ENCODE results near the gene CBY1. TPM values are rescaled to one million over a fixed set of nuclear protein-coding genes. Genes with fewer than 3 reads are reported as not detected.

Gene CBY1
- total and polyA plus RNA-seq, 2 donors (not counting 3 experiments of a cell fraction or from before 2014, with no cell fraction given), result 37.0 to 41.8 TPM

DNA sequence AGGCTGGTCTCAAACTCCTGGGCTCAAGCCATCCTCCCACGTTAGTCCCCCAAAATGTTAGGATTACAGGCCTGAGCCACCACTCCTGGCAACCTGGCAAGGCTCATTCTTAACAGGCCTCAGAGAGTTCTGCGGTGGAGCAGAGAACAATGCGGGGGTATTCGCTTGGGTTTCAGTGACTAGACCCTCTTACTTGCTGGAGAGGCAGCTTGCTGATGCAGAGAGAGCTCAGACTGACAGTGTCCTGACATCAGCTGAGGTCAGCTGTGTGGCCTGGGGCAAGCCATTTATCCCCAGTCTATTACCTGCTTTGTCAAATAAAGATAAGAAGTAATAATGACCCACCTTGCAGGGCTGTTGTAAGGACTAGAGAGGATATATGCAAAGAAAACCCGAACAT, 46.2 kb upstream of the CBY1 start:
- ChIA-PET POLR2A (no interaction called here), CTCF (no interaction called here)
- no peak overlapping the region for H3K9ac ChIP-seq (replicated peaks; ENCODE audit: extremely low read depth, insufficient read depth, low read length)
- no TSS peak for BruUV-seq (replicated peaks)
- no peak overlapping the region for H3K4me2 ChIP-seq (ENCODE audit: insufficient read depth, low read length)
- no peak overlapping the region for H2AFZ ChIP-seq (ENCODE audit: low read depth, low read length)
- no peak for DNase-seq (ENCODE audit: low read depth, low spot score)
- H3K36me3 ChIP-seq (ENCODE audit: control insufficient read depth in 2 of 2, extremely low read depth in 1 of 2, insufficient read depth in 2 of 2, low read length in 2 of 2), result no peaks in the 10 kb centered on the region
- no peak for FAIRE-seq
- H3K79me2 ChIP-seq (ENCODE audit: control insufficient read depth, insufficient read depth, low read length), result no peaks in the 10 kb centered on the region
- dilution Hi-C loops (cut with MboI; ENCODE audit: extremely low pct_ligation_motif_present, low sequenced_read_pairs), result no loop called here
- peaks cover 3% of the 10 kb centered on the region for H3K4me1 ChIP-seq (ENCODE audit: control insufficient read depth, extremely low read depth, insufficient read depth, low read length)
- TF ChIP-seq JUN (IDR thresholded peaks at IDR 0.05; ENCODE audit: borderline replicate concordance, insufficient read depth, insufficient read length, low read depth) (no peak), FOS (IDR thresholded peaks at IDR 0.05; ENCODE audit: borderline replicate concordance, insufficient read depth, low read length) (no peak), MYC (IDR thresholded peaks at IDR 0.05; ENCODE audit: low read depth, low read length) (no peak), EZH2 (IDR thresholded peaks at IDR 0.05; ENCODE audit: borderline replicate concordance, low read depth, low read length, severe bottlenecking) (no peak), POLR2AphosphoS5 (IDR thresholded peaks at IDR 0.05; ENCODE audit: insufficient read depth, low read depth, low read length) (no peak), POLR2A (IDR thresholded peaks at IDR 0.05; ENCODE audit: low read depth, low read length) (no peak), GATA2 (IDR thresholded peaks at IDR 0.05; ENCODE audit: insufficient read depth, insufficient read length, low read depth, low read length) (no peak)
- TF ChIP-seq, protein P1, sequence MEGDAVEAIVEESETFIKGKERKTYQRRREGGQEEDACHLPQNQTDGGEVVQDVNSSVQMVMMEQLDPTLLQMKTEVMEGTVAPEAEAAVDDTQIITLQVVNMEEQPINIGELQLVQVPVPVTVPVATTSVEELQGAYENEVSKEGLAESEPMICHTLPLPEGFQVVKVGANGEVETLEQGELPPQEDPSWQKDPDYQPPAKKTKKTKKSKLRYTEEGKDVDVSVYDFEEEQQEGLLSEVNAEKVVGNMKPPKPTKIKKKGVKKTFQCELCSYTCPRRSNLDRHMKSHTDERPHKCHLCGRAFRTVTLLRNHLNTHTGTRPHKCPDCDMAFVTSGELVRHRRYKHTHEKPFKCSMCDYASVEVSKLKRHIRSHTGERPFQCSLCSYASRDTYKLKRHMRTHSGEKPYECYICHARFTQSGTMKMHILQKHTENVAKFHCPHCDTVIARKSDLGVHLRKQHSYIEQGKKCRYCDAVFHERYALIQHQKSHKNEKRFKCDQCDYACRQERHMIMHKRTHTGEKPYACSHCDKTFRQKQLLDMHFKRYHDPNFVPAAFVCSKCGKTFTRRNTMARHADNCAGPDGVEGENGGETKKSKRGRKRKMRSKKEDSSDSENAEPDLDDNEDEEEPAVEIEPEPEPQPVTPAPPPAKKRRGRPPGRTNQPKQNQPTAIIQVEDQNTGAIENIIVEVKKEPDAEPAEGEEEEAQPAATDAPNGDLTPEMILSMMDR (IDR thresholded peaks at IDR 0.05; ENCODE audit: extremely low read depth in 1 of 2, insufficient read depth in 1 of 2, low read depth in 1 of 2, low read length in 2 of 2), result no peak
- TF ChIP-seq, protein P2, sequence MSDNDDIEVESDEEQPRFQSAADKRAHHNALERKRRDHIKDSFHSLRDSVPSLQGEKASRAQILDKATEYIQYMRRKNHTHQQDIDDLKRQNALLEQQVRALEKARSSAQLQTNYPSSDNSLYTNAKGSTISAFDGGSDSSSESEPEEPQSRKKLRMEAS (IDR thresholded peaks at IDR 0.05; ENCODE audit: insufficient read depth, insufficient read length), result no peak
- H3K9me3 ChIP-seq (replicated peaks; ENCODE audit: control insufficient read depth, insufficient read depth, low read length), result no peaks in the 10 kb centered on the region
- no peaks in the 10 kb centered on the region for H4K20me1 ChIP-seq (replicated peaks; ENCODE audit: control insufficient read depth, extremely low read depth, insufficient read depth, low read length)
- H3K9me1 ChIP-seq (replicated peaks; ENCODE audit: control insufficient read depth, extremely low read depth, insufficient read depth, low read length), result no peaks in the 10 kb centered on the region
- no peak overlapping the region for H3K27ac ChIP-seq (ENCODE audit: insufficient read depth, low read depth, low read length)
- H3K4me3 ChIP-seq (replicated peaks in 1 of 3; ENCODE audit: insufficient read depth in 1 of 3, low read depth in 1 of 3, low read length in 3 of 3), result no peak overlapping the region
- intact Hi-C loops (cut with micrococcal nuclease), result no loop called here
- H3K27me3 ChIP-seq (ENCODE audit: control insufficient read depth in 2 of 2, insufficient read depth in 2 of 2, low read length in 2 of 2), result no peaks in the 10 kb centered on the region
